ENCODE results near the gene DCUN1D4.
"Not testable (repeated sequence)": the region's sequence is repeated elsewhere in the genome, so short reads cannot be mapped to it uniquely, and the experiment has no call there.

The DCUN1D4 gene

DNA sequence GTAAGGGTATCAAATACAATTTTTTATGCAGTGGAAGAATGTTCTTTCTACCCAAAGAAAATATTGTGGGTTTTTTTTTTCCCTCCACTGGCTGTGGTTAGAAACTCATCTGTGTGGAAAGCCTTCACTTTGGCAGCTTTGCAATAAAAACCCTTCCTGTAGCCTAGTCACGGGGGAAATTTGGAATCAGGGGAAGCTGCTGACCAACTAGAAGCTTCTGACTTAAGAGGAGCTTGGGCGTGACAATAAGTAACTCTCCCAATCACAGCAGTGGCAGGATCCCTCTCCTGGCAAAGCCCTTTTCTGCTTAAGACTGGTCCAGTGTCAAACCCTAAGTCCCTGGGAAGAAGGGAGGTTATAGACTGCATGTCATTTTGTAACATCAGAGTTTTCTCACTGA is 89.3 kb downstream of the DCUN1D4 start:
- DNase-seq (ENCODE audit: low spot score in 2 of 2), result no peak
- Histone ChIP-seq H3K4me1 (no peaks in the 10 kb centered on the region), H3K9me3 (no peaks in the 10 kb centered on the region), H3K36me3 (replicated peaks) (no peaks in the 10 kb centered on the region), H3K27me3 (ENCODE audit: low read depth) (0 out of 2 replicates have a peak, but pooled peaks cover 5% of the 10 kb centered on the region), H3K4me3 (no peak overlapping the region)
- in situ Hi-C loops (cut with MboI; ENCODE audit: low sequenced_read_pairs), result no loop called here

DNA sequence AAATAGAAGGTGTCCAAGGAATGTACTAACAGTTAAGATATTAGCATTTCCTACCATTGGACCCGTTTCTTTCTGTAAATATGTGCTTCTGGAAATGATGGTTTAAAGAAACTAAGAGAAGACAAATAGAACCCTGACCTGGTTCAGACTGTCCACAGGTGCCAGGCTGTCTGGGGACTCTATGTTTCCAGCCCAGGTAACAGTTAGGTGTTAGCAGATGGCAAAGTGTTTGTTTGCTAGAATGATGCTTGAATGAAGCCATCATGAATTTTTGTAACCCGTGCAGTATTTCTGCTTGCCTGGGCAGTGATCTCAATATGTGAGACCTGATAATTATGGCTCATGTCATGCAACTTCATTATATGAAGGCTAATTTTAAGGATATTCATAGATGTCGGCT is 89.7 kb downstream of the DCUN1D4 start:
- Histone ChIP-seq H3K4me3 (no peak overlapping the region), H3K9me3 (no peaks in the 10 kb centered on the region), H3K4me1 (no peaks in the 10 kb centered on the region), H3K27me3 (ENCODE audit: low read depth) (0 out of 2 replicates have a peak, but pooled peaks cover 5% of the 10 kb centered on the region), H3K36me3 (replicated peaks) (no peaks in the 10 kb centered on the region)
- no peak for DNase-seq (ENCODE audit: low spot score in 2 of 2)
- in situ Hi-C loops (cut with MboI; ENCODE audit: low sequenced_read_pairs), result no loop called here

DNA sequence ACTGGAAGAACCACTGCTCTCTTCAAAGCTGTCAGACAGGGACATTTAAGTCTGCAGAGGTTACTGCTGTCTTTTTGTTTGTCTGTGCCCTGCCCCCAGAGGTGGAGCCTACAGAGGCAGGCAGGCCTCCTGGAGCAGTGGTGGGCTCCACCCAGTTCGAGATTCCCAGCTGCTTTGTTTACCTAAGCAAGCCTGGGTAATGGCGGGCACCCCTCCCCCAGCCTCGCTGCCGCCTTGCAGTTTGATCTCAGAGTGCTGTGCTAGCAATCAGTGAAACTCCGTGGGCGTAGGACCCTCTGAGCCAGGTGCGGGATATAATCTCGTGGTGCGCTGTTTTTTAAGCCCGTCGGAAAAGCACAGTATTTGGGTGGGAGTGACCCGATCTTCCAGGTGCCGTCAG is 97.5 kb downstream of the DCUN1D4 start:
- H3K4me3 ChIP-seq; H3K36me3 ChIP-seq (replicated peaks); DNase-seq (ENCODE audit: low spot score in 2 of 2); H3K27me3 ChIP-seq (ENCODE audit: low read depth); H3K9me3 ChIP-seq; in situ Hi-C loops (cut with MboI; ENCODE audit: low sequenced_read_pairs); H3K4me1 ChIP-seq: not testable (repeated sequence)

DNA sequence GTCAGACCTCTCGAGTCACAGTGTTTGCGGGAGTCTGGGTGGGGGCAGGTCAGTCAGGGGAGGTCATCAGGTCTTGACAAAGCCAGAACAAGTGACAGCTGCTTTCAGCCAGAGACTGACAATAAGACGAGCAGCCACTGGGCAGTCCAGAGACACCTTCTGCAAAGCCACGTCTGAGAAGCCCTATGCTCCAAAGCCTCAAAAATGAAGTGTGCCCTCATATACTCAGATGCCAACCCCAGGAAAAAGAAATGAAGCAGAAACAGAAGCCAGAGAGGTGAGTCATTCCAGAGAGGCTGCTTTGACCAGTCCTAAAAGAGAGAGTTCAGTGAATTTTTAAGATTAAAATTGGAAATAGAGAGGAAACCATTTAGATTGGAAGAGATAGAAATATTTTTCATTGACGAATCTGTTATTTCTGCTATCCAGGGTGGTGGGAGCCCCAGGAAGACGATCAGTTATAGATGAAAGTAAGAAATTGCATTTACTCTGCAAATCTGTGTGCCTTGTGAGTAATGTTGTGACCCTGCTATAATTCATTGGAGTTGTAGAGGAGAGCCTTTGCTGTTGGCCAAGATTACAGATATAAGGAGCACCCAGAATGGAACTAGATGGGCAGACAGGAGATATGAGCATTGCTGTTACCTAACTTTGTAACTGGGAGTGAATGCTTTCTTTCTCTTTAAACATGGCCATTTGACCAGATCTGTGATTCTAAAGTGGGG is 99.3 kb downstream of the DCUN1D4 start:
- in situ Hi-C loops (cut with MboI; ENCODE audit: low sequenced_read_pairs), result no loop called here
- Histone ChIP-seq H3K4me3 (no peak overlapping the region), H3K27me3 (ENCODE audit: low read depth) (no peaks in the 10 kb centered on the region), H3K4me1 (no peaks in the 10 kb centered on the region), H3K36me3 (replicated peaks) (no peaks in the 10 kb centered on the region), H3K9me3 (no peaks in the 10 kb centered on the region)
- no peak for DNase-seq (ENCODE audit: low spot score in 2 of 2)

DNA sequence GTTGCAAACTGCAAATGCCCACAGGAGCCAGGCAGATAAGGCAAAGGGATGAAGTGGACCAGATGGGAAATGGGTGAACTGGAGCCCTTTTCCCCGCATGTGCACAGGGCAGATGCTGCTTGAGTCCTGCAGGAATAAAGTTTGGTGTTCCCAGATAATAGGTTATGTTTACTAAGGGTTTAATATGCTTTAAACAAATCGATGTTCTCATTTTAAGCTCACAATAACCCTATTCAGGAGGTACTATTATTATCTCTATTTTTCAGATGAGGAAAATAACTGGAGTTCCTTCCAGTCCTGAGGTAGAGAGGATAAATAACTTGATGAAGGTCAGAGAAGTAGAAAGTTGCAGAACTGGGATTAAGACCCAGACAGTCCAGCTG is 99.9 kb downstream of the DCUN1D4 start:
- Histone ChIP-seq H3K36me3 (replicated peaks) (no peaks in the 10 kb centered on the region), H3K27me3 (ENCODE audit: low read depth) (no peaks in the 10 kb centered on the region), H3K4me1 (no peaks in the 10 kb centered on the region), H3K4me3 (no peak overlapping the region), H3K9me3 (no peaks in the 10 kb centered on the region)
- DNase-seq (ENCODE audit: low spot score in 2 of 2), result no peak
- in situ Hi-C loops (cut with MboI; ENCODE audit: low sequenced_read_pairs), result no loop called here

DNA sequence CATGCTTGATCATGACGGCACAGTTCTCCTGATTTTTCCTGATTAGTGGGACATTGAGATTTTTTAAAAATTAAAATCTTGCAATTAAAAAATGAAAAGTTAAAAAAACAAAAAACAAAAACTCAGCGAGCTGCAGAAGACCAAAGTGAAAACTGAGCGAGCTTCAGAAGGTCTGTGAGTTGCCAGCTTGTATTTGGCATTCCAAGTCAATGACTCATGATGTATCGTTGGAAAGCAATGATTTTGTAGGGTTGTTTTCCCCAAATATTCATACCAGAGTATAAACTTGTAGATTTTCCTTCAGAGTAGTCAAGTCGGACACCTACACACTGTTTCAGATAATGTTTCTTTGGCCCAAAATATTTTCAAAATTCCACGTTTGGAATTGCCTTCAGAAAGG is 100.3 kb downstream of the DCUN1D4 start:
- H3K4me1 ChIP-seq, result no peaks in the 10 kb centered on the region
- no peak overlapping the region for H3K4me3 ChIP-seq
- no peaks in the 10 kb centered on the region for H3K36me3 ChIP-seq (replicated peaks)
- no peaks in the 10 kb centered on the region for H3K9me3 ChIP-seq
- in situ Hi-C loops (cut with MboI; ENCODE audit: low sequenced_read_pairs), result no loop called here
- no peaks in the 10 kb centered on the region for H3K27me3 ChIP-seq (ENCODE audit: low read depth)
- DNase-seq (ENCODE audit: low spot score in 2 of 2), result no peak

DNA sequence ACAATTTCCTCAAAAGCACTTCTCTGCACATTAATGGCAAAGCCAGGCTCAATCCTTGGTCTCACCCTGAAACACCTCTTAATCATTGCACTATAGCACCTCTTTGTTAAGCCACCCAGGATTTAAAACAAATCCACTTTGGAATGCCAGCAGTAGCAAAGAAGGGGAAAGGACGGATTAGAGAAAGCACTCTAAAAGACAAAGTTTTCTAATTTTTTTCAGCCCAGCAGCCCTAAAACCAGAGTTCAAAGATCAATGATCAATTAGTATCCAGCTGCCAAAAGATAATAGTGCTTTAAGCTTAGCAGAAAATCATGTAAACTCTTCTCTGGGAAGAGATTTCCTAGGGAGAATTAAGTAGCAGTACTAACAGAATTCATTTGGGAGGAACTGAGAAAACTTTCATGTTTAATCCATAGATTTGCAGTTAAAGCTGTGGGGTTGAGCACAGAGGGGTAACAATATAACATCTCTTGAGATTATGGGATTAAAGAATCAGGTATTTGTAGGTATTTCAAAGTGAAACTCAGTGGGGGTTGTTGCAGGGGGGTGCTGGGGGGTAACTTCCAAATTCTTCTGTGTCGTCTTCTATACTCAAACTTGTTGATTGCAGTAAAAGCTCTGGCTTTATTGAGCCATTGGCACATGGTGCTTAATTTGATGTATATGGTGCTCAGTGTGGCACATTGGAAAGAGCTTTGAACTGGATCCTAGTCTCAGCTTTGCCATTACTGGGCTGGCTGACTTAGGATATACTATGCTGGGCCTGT is 115.4 kb downstream of the DCUN1D4 start:
- Histone ChIP-seq H3K4me1 (no peaks in the 10 kb centered on the region), H3K27me3 (ENCODE audit: low read depth) (no peaks in the 10 kb centered on the region), H3K9me3 (no peaks in the 10 kb centered on the region), H3K4me3 (no peak overlapping the region), H3K36me3 (replicated peaks) (no peaks in the 10 kb centered on the region)
- in situ Hi-C loops (cut with MboI; ENCODE audit: low sequenced_read_pairs), result no loop called here
- DNase-seq (ENCODE audit: low spot score in 2 of 2), result peak in 1 of 2 experiments; percentile 24

DNA sequence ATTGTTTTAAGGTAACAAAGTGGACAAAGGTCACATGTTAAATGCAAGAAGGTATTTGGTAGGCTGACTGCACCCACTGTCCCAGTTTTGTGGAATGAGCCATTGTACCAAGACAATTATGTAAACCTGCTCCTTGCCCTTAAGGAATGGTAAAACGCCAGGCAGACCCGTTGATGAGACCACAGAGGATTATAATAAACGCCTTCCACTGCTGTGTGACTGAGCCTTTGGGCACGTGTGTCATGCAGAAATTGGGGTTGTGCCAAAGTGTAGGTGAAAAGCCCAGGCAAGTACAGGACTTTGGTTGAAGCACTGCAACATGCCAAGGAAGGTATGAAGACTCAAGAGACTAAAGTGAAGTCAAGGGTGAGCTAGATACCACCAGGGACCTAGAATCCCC is 117.5 kb downstream of the DCUN1D4 start:
- Histone ChIP-seq H3K27me3 (ENCODE audit: low read depth) (no peaks in the 10 kb centered on the region), H3K9me3 (no peaks in the 10 kb centered on the region), H3K4me1 (no peaks in the 10 kb centered on the region), H3K4me3 (no peak overlapping the region), H3K36me3 (replicated peaks) (no peaks in the 10 kb centered on the region)
- DNase-seq (ENCODE audit: low spot score in 2 of 2), result no peak
- in situ Hi-C loops (cut with MboI; ENCODE audit: low sequenced_read_pairs), result no loop called here

DNA sequence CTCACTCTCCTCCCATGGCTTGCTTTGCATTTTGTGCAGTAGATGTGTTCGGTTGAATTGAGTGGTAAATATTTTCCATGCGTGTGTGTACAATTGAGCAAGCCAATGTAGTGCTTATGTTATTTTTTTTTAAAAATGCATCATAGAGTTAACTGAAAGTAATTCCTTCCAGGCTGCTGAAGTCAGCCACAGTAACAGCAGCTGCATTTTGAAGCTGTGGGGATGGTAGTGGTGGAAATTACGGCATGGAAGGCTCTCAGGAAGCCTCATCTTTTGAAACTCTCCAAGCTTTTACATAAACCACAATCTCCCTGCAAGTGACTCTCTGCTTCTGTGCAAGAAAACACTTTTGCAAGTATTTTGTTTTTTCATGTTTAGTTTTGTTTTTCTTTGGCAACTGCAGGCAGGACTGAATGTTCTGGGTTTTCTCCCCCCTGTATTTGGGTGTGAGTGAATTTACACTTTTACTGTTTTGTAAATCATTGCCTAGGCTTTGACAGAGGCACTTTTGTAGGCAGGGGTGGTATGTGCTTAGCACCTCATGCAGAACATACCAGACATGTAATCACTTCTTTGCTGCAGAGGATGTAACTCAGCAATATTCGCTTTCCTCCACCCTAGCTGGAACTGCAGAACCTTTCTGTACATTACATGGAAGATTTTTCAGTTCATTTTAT is 121.0 kb downstream of the DCUN1D4 start:
- Histone ChIP-seq H3K4me1 (no peaks in the 10 kb centered on the region), H3K36me3 (replicated peaks) (no peaks in the 10 kb centered on the region), H3K27me3 (ENCODE audit: low read depth) (no peaks in the 10 kb centered on the region), H3K4me3 (no peak overlapping the region), H3K9me3 (no peaks in the 10 kb centered on the region)
- DNase-seq (ENCODE audit: low spot score in 2 of 2), result no peak
- in situ Hi-C loops (cut with MboI; ENCODE audit: low sequenced_read_pairs), result no loop called here

DNA sequence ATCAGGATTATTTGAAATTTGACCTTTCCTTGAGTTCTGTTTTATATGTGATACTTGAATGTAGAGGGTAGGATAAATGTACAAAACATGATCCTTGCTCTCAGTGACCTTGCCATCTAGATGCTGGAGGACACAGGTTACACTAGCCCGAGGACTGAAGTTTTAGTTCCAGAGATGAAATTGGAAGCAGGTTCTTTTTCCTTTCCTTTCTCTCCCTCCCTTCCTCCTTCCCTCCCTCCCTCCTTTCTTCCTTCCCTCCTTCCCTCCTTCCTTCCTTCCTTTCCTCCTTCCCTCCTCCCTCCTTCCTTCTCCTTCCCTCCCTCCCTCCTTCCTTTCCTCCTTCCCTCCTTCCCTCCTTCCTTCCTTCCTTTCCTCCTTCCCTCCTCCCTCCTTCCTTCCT is 122.9 kb downstream of the DCUN1D4 start:
- no peaks in the 10 kb centered on the region for H3K36me3 ChIP-seq (replicated peaks)
- no peak overlapping the region for H3K4me3 ChIP-seq
- no peaks in the 10 kb centered on the region for H3K9me3 ChIP-seq
- DNase-seq (ENCODE audit: low spot score in 2 of 2), result no peak
- H3K27me3 ChIP-seq (ENCODE audit: low read depth), result no peaks in the 10 kb centered on the region
- in situ Hi-C loops (cut with MboI; ENCODE audit: low sequenced_read_pairs), result no loop called here
- H3K4me1 ChIP-seq, result no peaks in the 10 kb centered on the region

Measured in HAP-1 (cell line).